ENCODE results near the gene ZBP1.
A peak's percentile ranks its signal among the peaks of the same experiment; 100 is the strongest.

Gene ZBP1

GRCh38 chr20:57591289-57592229 is 28.7 kb downstream of the ZBP1 start:
- Mint-ChIP-seq H3K9me3 (no peaks in the 10 kb centered on the region), H3K36me3 (no peaks in the 10 kb centered on the region), H3K4me1 (peaks cover 3% of the 10 kb centered on the region), H3K27ac (peak overlapping the region; percentile 8), H3K27me3 (no peaks in the 10 kb centered on the region), H3K4me3 (no peak overlapping the region)

DNA sequence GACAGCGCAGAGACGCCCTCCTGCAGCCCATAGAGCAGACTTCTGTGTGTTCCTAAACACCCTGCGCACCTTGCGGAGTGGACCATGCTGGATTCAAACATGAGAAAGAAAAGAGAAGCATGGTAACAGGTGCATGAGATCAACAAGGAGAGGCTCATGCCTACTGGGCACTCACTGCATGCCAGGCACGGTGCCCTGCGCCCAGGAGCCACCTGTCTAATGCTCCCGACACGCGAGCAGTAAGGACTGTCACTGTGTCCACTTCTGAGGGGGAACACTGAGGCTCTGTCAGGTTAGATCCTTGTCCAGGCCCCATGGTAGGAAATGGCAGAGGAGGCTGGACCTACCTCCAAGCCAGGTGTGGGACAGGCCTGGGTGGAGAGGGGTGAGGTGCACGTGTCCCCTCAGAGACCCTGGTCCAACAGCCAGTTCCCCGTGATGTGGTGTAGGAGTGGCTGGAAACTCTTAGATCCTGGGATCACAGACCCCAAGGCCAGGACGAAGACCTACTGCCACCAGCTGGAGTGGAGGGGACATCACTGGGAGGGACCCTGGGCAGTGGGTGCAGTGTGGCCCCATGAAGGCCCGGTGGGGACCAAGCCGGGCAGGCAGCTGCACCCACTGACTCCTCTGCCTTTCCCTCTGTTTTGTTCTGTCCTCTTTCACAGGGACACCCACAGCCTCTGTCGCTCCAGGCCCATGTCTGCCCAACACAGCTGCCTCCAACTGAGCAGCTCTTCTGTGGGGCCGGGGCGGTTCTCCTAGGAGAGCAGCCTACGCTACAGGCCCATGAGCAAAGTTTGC is 29.5 kb downstream of the ZBP1 start:
- H3K27me3 Mint-ChIP-seq = peaks cover 1% of the 10 kb centered on the region
- no peaks in the 10 kb centered on the region for H3K36me3 Mint-ChIP-seq
- H3K4me3 Mint-ChIP-seq = no peak overlapping the region
- H3K9me3 Mint-ChIP-seq = no peaks in the 10 kb centered on the region
- peaks cover 3% of the 10 kb centered on the region for H3K4me1 Mint-ChIP-seq
- H3K27ac Mint-ChIP-seq = no peak overlapping the region

GRCh38 chr20:57589728-57590484 is 30.3 kb downstream of the ZBP1 start:
- H3K27me3 Mint-ChIP-seq = peaks cover 2% of the 10 kb centered on the region
- no peaks in the 10 kb centered on the region for H3K9me3 Mint-ChIP-seq
- no peak overlapping the region for H3K27ac Mint-ChIP-seq
- no peaks in the 10 kb centered on the region for H3K36me3 Mint-ChIP-seq
- H3K4me1 Mint-ChIP-seq = peaks cover 3% of the 10 kb centered on the region
- H3K4me3 Mint-ChIP-seq = no peak overlapping the region

- Mint-ChIP-seq H3K27ac (no peak overlapping the region), H3K4me3 (no peak overlapping the region), H3K36me3 (no peaks in the 10 kb centered on the region), H3K9me3 (no peaks in the 10 kb centered on the region), H3K27me3 (peaks cover 5% of the 10 kb centered on the region), H3K4me1 (peaks cover 3% of the 10 kb centered on the region)
Measured at GRCh38 chr20:57589123-57589727, 31.0 kb downstream of the ZBP1 start.

DNA sequence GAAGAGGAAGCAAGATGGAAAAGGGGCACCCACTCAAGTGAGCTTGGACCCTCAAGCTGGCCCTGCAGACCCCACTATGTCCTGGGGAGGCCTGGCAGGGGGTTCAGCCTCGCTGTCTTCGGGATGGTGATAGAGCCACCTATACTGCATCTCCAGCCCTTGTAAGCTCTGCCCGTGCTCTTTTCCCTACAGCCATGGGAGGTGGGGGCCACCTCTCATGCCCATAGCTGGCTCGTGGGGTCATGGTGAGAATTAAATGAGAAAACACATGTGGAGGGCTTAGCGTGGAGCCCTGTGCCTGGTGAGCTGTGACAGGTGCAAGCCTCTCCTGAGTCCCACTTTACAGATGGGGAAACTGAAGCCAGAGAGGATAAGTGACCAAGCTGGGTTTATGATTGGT is 31.6 kb downstream of the ZBP1 start:
- H3K4me3 Mint-ChIP-seq = no peak overlapping the region
- peaks cover 5% of the 10 kb centered on the region for H3K27me3 Mint-ChIP-seq
- no peak overlapping the region for H3K27ac Mint-ChIP-seq
- no peaks in the 10 kb centered on the region for H3K36me3 Mint-ChIP-seq
- peaks cover 1% of the 10 kb centered on the region for H3K4me1 Mint-ChIP-seq
- H3K9me3 Mint-ChIP-seq = no peaks in the 10 kb centered on the region

DNA sequence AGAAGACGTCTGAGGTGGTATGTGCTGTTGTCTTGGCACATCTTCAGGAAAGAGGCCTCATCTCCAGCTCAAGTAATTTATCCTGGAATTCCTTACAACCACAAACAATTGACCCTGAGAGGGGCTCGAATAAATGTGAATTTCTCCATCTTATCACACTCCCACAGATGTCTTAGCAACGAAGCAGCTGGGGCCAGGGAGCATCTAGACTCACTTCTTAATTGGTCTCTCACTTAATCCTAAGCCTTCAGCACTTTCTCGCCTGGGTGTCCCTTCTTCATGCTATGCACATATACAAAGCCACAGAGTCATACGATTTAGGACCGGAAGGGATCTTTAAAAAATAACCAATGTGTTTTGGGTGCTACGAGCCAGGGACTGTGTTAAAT is 32.2 kb downstream of the ZBP1 start:
- peaks cover 6% of the 10 kb centered on the region for H3K27me3 Mint-ChIP-seq
- H3K27ac Mint-ChIP-seq = no peak overlapping the region
- no peaks in the 10 kb centered on the region for H3K36me3 Mint-ChIP-seq
- H3K9me3 Mint-ChIP-seq = no peaks in the 10 kb centered on the region
- no peaks in the 10 kb centered on the region for H3K4me1 Mint-ChIP-seq
- H3K4me3 Mint-ChIP-seq = no peak overlapping the region

GRCh38 chr20:57587278-57587988 is 32.8 kb downstream of the ZBP1 start:
- Mint-ChIP-seq H3K27ac (no peak overlapping the region), H3K9me3 (no peaks in the 10 kb centered on the region), H3K4me1 (no peaks in the 10 kb centered on the region), H3K36me3 (no peaks in the 10 kb centered on the region), H3K4me3 (no peak overlapping the region), H3K27me3 (peaks cover 8% of the 10 kb centered on the region)

GRCh38 chr20:57586943-57587277 is 33.3 kb downstream of the ZBP1 start:
- Mint-ChIP-seq H3K36me3 (no peaks in the 10 kb centered on the region), H3K9me3 (no peaks in the 10 kb centered on the region), H3K4me3 (no peak overlapping the region), H3K4me1 (no peaks in the 10 kb centered on the region), H3K27me3 (peaks cover 11% of the 10 kb centered on the region), H3K27ac (no peak overlapping the region)

GRCh38 chr20:57586370-57586793 is 33.8 kb downstream of the ZBP1 start:
- Mint-ChIP-seq H3K27me3 (peaks cover 14% of the 10 kb centered on the region), H3K36me3 (no peaks in the 10 kb centered on the region), H3K27ac (no peak overlapping the region), H3K4me3 (no peak overlapping the region), H3K9me3 (no peaks in the 10 kb centered on the region), H3K4me1 (no peaks in the 10 kb centered on the region)

- H3K4me3 Mint-ChIP-seq = no peak overlapping the region
- H3K27me3 Mint-ChIP-seq = peaks cover 17% of the 10 kb centered on the region
Measured at GRCh38 chr20:57585466-57586213, 34.6 kb downstream of the ZBP1 start.

GRCh38 chr20:57584768-57585461 is 35.3 kb downstream of the ZBP1 start:
- H3K4me3 Mint-ChIP-seq = no peak overlapping the region
- H3K9me3 Mint-ChIP-seq = no peaks in the 10 kb centered on the region
- no peaks in the 10 kb centered on the region for H3K4me1 Mint-ChIP-seq
- H3K36me3 Mint-ChIP-seq = no peaks in the 10 kb centered on the region
- H3K27ac Mint-ChIP-seq = no peak overlapping the region
- H3K27me3 Mint-ChIP-seq = peaks cover 20% of the 10 kb centered on the region

More at GRCh38 chr20:57585466-57586213, 34.6 kb downstream of the ZBP1 start:
- H3K4me1 Mint-ChIP-seq = no peaks in the 10 kb centered on the region
- no peaks in the 10 kb centered on the region for H3K36me3 Mint-ChIP-seq
- H3K9me3 Mint-ChIP-seq = no peaks in the 10 kb centered on the region
- H3K27ac Mint-ChIP-seq = no peak overlapping the region

GRCh38 chr20:57583289-57584257 is 36.7 kb downstream of the ZBP1 start:
- peaks cover 23% of the 10 kb centered on the region for H3K27me3 Mint-ChIP-seq
- H3K4me1 Mint-ChIP-seq = no peaks in the 10 kb centered on the region
- H3K27ac Mint-ChIP-seq = no peak overlapping the region
- no peaks in the 10 kb centered on the region for H3K36me3 Mint-ChIP-seq
- H3K9me3 Mint-ChIP-seq = no peaks in the 10 kb centered on the region
- no peak overlapping the region for H3K4me3 Mint-ChIP-seq
